ENCODE data around the gene NPW. TPM values are rescaled to one million over a fixed set of nuclear protein-coding genes. Genes with fewer than 3 reads are reported as not detected.

Gene NPW
- total and polyA plus RNA-seq, 2 donors (not counting 3 experiments of a cell fraction or from before 2014, with no cell fraction given) = 0.84 to 3.3 TPM

- Histone ChIP-seq H3K36me3 (ENCODE audit: control insufficient read depth in 2 of 2, extremely low read depth in 1 of 2, insufficient read depth in 2 of 2, low read length in 2 of 2) (peaks cover 9 to 37% of the 10 kb centered on the region in 2 experiments), H2AFZ (ENCODE audit: low read depth, low read length) (no peak overlapping the region), H3K4me3 (replicated peaks in 1 of 3; ENCODE audit: insufficient read depth in 1 of 3, low read depth in 1 of 3, low read length in 3 of 3) (no peak overlapping the region), H3K9ac (replicated peaks; ENCODE audit: extremely low read depth, insufficient read depth, low read length) (no peak overlapping the region), H3K27me3 (ENCODE audit: control insufficient read depth in 2 of 2, insufficient read depth in 2 of 2, low read length in 2 of 2) (peaks cover 1 to 4% of the 10 kb centered on the region in 2 experiments), H3K4me1 (ENCODE audit: control insufficient read depth, extremely low read depth, insufficient read depth, low read length) (peaks cover 4% of the 10 kb centered on the region), H3K9me1 (replicated peaks; ENCODE audit: control insufficient read depth, extremely low read depth, insufficient read depth, low read length) (no peaks in the 10 kb centered on the region), H3K4me2 (ENCODE audit: insufficient read depth, low read length) (no peak overlapping the region), H3K27ac (ENCODE audit: insufficient read depth, low read depth, low read length) (no peak overlapping the region), H3K79me2 (ENCODE audit: control insufficient read depth, insufficient read depth, low read length) (peaks cover 15% of the 10 kb centered on the region), H3K9me3 (replicated peaks; ENCODE audit: control insufficient read depth, insufficient read depth, low read length) (no peaks in the 10 kb centered on the region), H4K20me1 (replicated peaks; ENCODE audit: control insufficient read depth, extremely low read depth, insufficient read depth, low read length) (no peaks in the 10 kb centered on the region)
- TF ChIP-seq POLR2A (IDR thresholded peaks at IDR 0.05; ENCODE audit: low read depth, low read length) (no peak), GATA2 (IDR thresholded peaks at IDR 0.05; ENCODE audit: insufficient read depth, insufficient read length, low read depth, low read length) (no peak), FOS (IDR thresholded peaks at IDR 0.05; ENCODE audit: borderline replicate concordance, insufficient read depth, low read length) (no peak), MYC (IDR thresholded peaks at IDR 0.05; ENCODE audit: low read depth, low read length) (no peak)
- BruUV-seq (replicated peaks) = no TSS peak
- DNase-seq (ENCODE audit: low read depth, low spot score) = no peak
- ChIA-PET POLR2A (interaction anchor here (0.7 kb wide), 1 partner anchor 10 kb away, joined by 3 read pairs; the partner anchor contains the start of gene RPS2), CTCF (no interaction called here)
- intact Hi-C loops (cut with micrococcal nuclease) = no loop called here
- no peak for FAIRE-seq
- dilution Hi-C loops (cut with MboI; ENCODE audit: extremely low pct_ligation_motif_present, low sequenced_read_pairs) = no loop called here
These were observed 45.2 kb upstream of the NPW start for GRCh38 chr16:1974157-1975070.

GRCh38 chr16:1975432-1976215 lies 44.0 kb upstream of the NPW start:
- TF ChIP-seq POLR2AphosphoS5 (IDR thresholded peaks at IDR 0.05; ENCODE audit: insufficient read depth, low read depth, low read length) = no peak
- TF ChIP-seq EZH2 (IDR thresholded peaks at IDR 0.05; ENCODE audit: borderline replicate concordance, low read depth, low read length, severe bottlenecking) = no peak
- TF ChIP-seq POLR2A (IDR thresholded peaks at IDR 0.05; ENCODE audit: low read depth, low read length) = no peak
- ChIA-PET POLR2A (no interaction called here), CTCF (no interaction called here)
- FAIRE-seq (no peak), DNase-seq (ENCODE audit: low read depth, low spot score) (no peak)
- H3K9me3 ChIP-seq (replicated peaks; ENCODE audit: control insufficient read depth, insufficient read depth, low read length) = no peaks in the 10 kb centered on the region
- H3K27me3 ChIP-seq (ENCODE audit: control insufficient read depth in 2 of 2, insufficient read depth in 2 of 2, low read length in 2 of 2) = peaks cover 13 to 16% of the 10 kb centered on the region in 2 experiments
- peaks cover 15% of the 10 kb centered on the region for H3K79me2 ChIP-seq (ENCODE audit: control insufficient read depth, insufficient read depth, low read length)
- H3K4me3 ChIP-seq (replicated peaks in 1 of 3; ENCODE audit: insufficient read depth in 1 of 3, low read depth in 1 of 3, low read length in 3 of 3) = no peak overlapping the region
- no peaks in the 10 kb centered on the region for H4K20me1 ChIP-seq (replicated peaks; ENCODE audit: control insufficient read depth, extremely low read depth, insufficient read depth, low read length)
- H3K27ac ChIP-seq (ENCODE audit: insufficient read depth, low read depth, low read length) = no peak overlapping the region
- H3K4me1 ChIP-seq (ENCODE audit: control insufficient read depth, extremely low read depth, insufficient read depth, low read length) = peaks cover 4% of the 10 kb centered on the region
- H3K4me2 ChIP-seq (ENCODE audit: insufficient read depth, low read length) = no peak overlapping the region
- BruUV-seq (replicated peaks) = no TSS peak
- no peak overlapping the region for H3K9ac ChIP-seq (replicated peaks; ENCODE audit: extremely low read depth, insufficient read depth, low read length)
- intact Hi-C loops (cut with micrococcal nuclease) = no loop called here
- H2AFZ ChIP-seq (ENCODE audit: low read depth, low read length) = no peak overlapping the region
- no peaks in the 10 kb centered on the region for H3K9me1 ChIP-seq (replicated peaks; ENCODE audit: control insufficient read depth, extremely low read depth, insufficient read depth, low read length)
- H3K36me3 ChIP-seq (ENCODE audit: control insufficient read depth in 2 of 2, extremely low read depth in 1 of 2, insufficient read depth in 2 of 2, low read length in 2 of 2) = peaks cover 9 to 37% of the 10 kb centered on the region in 2 experiments
- dilution Hi-C loops (cut with MboI; ENCODE audit: extremely low pct_ligation_motif_present, low sequenced_read_pairs) = no loop called here
